ENCODE results near the gene DLGAP1. TPM values are rescaled to one million over a fixed set of nuclear protein-coding genes. Genes with fewer than 3 reads are reported as not detected.

DLGAP1 gene
- polyA plus RNA-seq, 1 of the 3 experiments (the other 2 are of a cell fraction) = not detected

- Histone ChIP-seq H3K9ac (no peak overlapping the region), H3K4me1 (ENCODE audit: control insufficient read depth in 1 of 2, insufficient read depth in 2 of 2, low read depth in 1 of 2, low read length in 1 of 2) (no peaks in the 10 kb centered on the region), H3K36me3 (replicated peaks in 1 of 2; ENCODE audit: control insufficient read depth in 1 of 2, insufficient read depth in 2 of 2, low read length in 1 of 2) (no peaks in the 10 kb centered on the region), H2AFZ (ENCODE audit: low read depth) (no peak overlapping the region), H3K27ac (ENCODE audit: low read depth in 2 of 2, low read length in 1 of 2) (no peak overlapping the region), H3K79me2 (ENCODE audit: insufficient read depth) (no peaks in the 10 kb centered on the region), H3K4me2 (no peak overlapping the region), H4K20me1 (ENCODE audit: insufficient read depth) (no peaks in the 10 kb centered on the region), H3K9me2 (no peaks in the 10 kb centered on the region), H3F3A (replicated peaks; ENCODE audit: insufficient read depth) (no peaks in the 10 kb centered on the region), H3K4me3 (ENCODE audit: low read depth in 2 of 2, low read length in 1 of 2) (no peak overlapping the region), H3K9me3 (no peaks in the 10 kb centered on the region), H3K27me3 (ENCODE audit: insufficient read depth) (no peaks in the 10 kb centered on the region)
- TF ChIP-seq EP300 (IDR thresholded peaks at IDR 0.05; ENCODE audit: borderline replicate concordance in 1 of 2, low read depth in 1 of 2, low read length in 1 of 2) (no peak), SMC3 (IDR thresholded peaks at IDR 0.05; ENCODE audit: low read depth, low read length) (no peak), RXRA (IDR thresholded peaks at IDR 0.05; ENCODE audit: borderline replicate concordance, low read depth) (no peak), CHD2 (IDR thresholded peaks at IDR 0.05; ENCODE audit: low read length, partially characterized antibody) (no peak), IRF3 (IDR thresholded peaks at IDR 0.05; ENCODE audit: low read depth, low read length) (no peak), CTCF (IDR thresholded peaks at IDR 0.05) (no peak)
- POLR2A ChIA-PET = no interaction called here
- DNase-seq = no peak
- 22% methylated on average over 4 of the region's 4 CpGs for WGBS (ENCODE audit: low lambda C conversion rate)
- CTCF ChIA-PET = interaction anchor here (1.1 kb wide), 1 partner anchor 14 kb away, joined by 3 read pairs; no protein-coding TSS in a partner anchor
These were observed 258.8 kb downstream of the DLGAP1 start for GRCh38 chr18:4196351-4196750.

GRCh38 chr18:4193086-4193485, 262.0 kb downstream of the DLGAP1 start:
- H3K4me2 ChIP-seq = no peak overlapping the region
- H2AFZ ChIP-seq (ENCODE audit: low read depth) = 0 out of 2 replicates have a peak overlapping the region, but pooled peaks have one; percentile 63
- no peaks in the 10 kb centered on the region for H3K9me3 ChIP-seq
- DNase-seq = no peak
- no peaks in the 10 kb centered on the region for H3F3A ChIP-seq (replicated peaks; ENCODE audit: insufficient read depth)
- no peak overlapping the region for H3K4me3 ChIP-seq (ENCODE audit: low read depth in 2 of 2, low read length in 1 of 2)
- H3K79me2 ChIP-seq (ENCODE audit: insufficient read depth) = no peaks in the 10 kb centered on the region
- 0% methylated on average over 3 of the region's 3 CpGs for WGBS (ENCODE audit: low lambda C conversion rate)
- H4K20me1 ChIP-seq (ENCODE audit: insufficient read depth) = no peaks in the 10 kb centered on the region
- POLR2A ChIA-PET = no interaction called here
- no peaks in the 10 kb centered on the region for H3K4me1 ChIP-seq (ENCODE audit: control insufficient read depth in 1 of 2, insufficient read depth in 2 of 2, low read depth in 1 of 2, low read length in 1 of 2)
- CTCF ChIA-PET = interaction anchor here (0.6 to 0.7 kb wide), 2 partner anchors 19 to 48 kb away, joined by 3 read pairs; no protein-coding TSS in a partner anchor
- H3K9ac ChIP-seq = no peak overlapping the region
- TF ChIP-seq IRF3 (IDR thresholded peaks at IDR 0.05; ENCODE audit: low read depth, low read length) = no peak
- no peak for TF ChIP-seq NRF1 (IDR thresholded peaks at IDR 0.05; ENCODE audit: low read depth, low read length)
- TF ChIP-seq PBX3 (IDR thresholded peaks at IDR 0.05) = no peak
- no peaks in the 10 kb centered on the region for H3K36me3 ChIP-seq (replicated peaks in 1 of 2; ENCODE audit: control insufficient read depth in 1 of 2, insufficient read depth in 2 of 2, low read length in 1 of 2)
- no peak overlapping the region for H3K27ac ChIP-seq (ENCODE audit: low read depth in 2 of 2, low read length in 1 of 2)
- H3K27me3 ChIP-seq (ENCODE audit: insufficient read depth) = no peaks in the 10 kb centered on the region
- H3K9me2 ChIP-seq = no peaks in the 10 kb centered on the region
